ENCODE measurements around the gene SLC13A3.
A peak's percentile ranks its signal among the peaks of the same experiment; 100 is the strongest.

Gene SLC13A3

DNA sequence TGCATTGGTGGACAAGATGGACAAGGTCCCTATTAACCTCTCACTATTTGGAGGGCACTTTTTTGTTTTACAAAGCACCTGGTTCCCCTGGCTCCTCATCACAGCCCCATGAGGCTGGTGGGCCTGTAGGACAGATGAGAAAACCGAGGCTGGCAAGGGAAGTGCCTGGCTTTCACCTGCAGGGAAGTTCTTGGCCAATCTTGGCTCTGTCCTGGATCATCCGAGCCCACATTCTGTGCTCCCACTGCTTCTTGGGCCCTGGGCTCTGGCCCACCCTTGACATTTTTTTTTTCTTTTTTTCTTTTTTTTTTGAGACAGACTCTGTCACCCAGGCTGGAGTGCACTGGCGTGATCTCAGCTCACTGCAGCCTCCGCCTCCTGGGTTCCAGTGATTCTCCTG lies 14.7 kb downstream of the SLC13A3 start:
- no peak for DNase-seq (ENCODE audit: low read depth)

DNA sequence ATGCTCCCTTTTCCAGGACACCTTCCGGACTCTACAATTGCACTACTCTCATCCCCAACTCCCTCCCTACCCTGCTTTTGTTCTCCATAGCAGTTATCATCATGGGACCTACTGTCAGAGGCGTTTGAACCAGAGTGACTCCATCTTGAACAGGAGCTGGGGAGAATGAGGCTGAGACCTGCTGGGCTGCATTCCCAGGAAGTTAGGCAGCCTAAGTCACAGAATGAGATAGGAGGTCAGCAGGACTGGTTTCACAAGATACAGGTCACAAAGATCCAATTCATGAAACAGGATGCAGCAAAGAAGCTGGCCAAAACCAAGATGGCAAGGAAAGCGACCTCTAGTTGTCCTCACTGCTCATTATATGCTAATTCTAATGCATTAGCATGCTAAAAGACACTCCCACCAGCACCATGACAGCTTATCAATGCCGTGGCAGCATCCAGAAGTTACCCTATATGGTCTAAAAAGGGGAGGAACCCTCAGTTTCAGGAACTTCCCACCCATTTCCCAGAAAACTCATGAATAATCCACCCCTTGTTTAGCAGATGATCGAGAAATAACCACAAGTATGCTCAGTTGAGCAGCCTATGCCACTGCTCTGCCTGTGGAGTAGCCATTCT lies 15.6 kb downstream of the SLC13A3 start:
- DNase-seq (ENCODE audit: low read depth): peak; percentile 26

DNA sequence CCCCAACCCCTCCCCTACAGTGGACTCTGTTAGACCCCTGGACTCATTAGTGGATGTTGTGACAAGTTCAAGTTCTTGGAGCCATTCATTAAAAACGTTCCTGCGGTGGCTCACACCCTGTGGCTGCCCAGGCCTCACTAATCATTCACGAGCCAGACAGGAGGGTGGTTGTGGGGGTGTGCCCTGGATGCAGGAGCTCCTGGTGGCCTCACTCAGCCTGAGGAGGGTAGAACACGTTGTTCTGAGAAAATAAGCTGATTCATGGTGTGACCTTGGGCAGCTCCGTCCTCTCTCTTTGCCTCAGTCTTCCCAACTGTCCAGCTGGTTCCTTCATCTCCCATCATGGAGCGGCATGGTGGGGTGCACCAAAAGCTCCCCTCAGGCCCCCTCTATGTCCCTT lies 16.7 kb downstream of the SLC13A3 start:
- no peak for DNase-seq (ENCODE audit: low read depth)

DNA sequence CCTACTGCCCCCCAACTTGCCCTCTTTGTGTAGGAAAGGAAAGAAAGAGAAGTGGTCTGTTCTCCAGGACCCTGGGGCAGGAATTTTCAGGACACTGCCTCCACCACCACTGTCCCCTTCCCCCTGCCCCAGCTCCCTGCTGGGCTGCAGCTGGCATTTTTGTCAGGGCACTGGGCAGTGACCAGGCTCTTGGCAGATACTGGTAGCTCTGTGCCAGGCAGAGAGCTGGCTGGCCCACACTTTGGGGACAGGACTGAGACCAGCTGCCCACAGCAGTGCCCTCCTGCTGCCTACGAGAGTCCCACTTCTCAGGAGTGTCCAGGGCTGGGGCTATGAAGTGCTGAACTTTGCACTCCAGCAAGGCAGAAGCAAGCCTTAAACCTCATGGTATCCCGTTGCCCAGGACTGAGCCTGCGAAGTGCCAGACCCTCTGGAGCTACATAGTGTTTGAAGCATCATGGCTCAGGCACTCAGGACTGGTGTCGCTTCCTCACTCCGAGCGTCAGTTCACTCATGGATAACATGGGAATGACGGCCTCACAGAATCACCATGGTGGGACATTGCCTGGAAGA lies 19.3 kb downstream of the SLC13A3 start:
- no peak for DNase-seq (ENCODE audit: low read depth)

DNA sequence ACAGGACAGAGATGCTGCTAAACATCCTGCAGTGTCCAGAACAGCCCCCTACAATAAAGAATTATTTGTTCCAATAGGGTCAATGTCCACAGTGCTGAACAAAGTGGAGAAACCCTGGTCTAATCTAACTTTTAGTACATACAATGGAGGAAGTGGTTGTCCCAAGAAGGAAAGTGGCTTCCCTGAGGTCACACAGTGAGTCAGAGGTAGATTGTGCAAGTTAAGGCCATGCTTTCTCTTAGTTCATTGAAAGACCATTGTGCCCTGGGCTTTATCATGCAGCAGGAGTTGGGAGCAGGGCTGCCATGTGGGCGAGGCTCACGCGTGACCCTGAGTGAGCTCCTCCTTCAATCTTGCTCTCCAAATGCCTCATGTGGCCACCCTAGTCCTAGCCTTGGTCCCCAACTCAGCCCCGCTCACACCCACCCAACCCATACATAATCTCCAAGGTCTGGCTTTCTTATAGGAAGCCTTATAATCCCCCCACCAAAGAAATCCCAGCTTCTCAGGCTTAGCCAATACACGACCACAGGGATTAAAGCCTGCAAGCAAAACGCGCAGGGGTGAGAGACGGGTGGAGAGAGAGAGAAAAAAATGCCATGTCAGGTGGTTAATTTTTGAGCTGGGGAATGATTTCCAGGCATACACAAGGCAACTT lies 19.9 kb downstream of the SLC13A3 start:
- DNase-seq (ENCODE audit: low read depth): peak; percentile 37

DNA sequence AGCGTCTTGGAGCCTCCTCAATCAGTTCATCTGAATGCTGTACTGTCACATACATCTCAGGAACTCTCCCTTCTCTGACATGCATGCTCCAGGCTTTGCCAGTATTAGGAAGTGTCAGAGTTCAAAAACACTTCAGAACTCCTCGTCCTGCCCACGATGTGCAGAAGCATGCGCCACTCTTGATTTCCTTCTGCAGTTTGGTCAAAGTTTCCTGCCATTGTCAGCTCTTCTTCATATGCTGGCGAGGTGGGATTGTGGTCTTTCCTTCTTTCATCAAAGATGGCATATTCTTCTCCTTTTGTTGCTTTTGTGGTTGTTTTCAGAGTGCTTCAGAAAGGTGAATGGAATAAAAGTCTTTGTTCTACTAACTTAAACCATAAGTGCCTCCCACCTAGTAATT lies 21.0 kb downstream of the SLC13A3 start:
- no peak for DNase-seq (ENCODE audit: low read depth)

DNA sequence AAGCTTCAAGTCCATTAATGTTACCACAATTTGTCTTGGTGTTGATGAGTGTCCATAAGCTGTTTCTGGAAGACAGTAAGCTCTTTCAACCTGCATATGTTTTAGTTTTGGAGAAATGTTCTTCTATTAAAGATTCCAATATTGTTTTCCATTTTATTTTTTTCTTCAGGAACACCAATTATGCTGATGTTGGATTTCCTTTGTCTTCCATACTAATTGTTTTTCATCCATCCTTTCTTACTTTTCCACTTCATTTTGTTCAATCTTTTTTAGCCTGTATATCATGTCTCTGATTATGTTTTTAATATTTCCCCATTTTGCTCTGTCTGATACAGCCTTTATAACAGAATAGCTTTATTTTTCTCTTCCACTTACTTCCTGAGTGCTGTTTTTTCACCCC lies 21.9 kb downstream of the SLC13A3 start:
- DNase-seq (ENCODE audit: low read depth): no peak

DNA sequence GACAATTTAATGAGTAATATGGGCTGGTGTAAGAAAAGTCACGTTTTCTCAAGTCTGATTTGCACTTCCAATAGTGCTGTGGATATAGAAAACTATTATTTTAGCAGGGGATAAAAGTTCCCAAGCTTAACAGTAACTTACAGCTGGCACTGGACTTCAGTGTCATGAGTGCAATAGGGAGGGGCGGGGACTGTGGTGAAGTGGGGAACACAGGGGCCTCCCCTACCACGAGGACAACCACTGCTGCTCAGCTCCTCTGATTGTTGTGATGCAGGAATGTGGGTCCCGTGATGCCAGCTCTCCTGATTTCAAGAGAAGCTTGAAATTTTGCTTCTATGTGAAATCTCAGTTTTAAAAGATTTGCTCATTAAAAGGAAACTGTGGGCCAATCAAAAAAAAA lies 24.0 kb downstream of the SLC13A3 start:
- no peak for DNase-seq (ENCODE audit: low read depth)

DNA sequence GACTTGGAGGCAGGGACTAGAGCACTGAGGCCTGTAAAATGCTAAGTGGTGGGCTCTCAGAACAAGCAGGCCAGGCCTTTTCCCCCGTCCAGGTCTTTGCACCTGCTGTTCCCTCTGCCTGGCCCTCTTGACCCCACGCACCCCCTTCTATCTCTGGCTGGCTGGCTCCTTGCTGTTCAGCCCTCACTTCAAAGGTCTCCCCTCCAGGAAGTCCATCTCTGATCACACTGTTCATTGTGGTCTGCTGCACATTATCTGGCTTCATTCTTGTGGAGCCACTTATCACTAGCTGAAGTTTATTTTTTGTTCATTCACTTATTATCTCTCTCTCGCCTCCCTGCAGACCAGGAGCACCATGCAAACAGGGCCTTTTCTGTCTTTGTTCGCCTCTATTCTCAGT lies 24.5 kb downstream of the SLC13A3 start:
- no peak for DNase-seq (ENCODE audit: low read depth)

DNA sequence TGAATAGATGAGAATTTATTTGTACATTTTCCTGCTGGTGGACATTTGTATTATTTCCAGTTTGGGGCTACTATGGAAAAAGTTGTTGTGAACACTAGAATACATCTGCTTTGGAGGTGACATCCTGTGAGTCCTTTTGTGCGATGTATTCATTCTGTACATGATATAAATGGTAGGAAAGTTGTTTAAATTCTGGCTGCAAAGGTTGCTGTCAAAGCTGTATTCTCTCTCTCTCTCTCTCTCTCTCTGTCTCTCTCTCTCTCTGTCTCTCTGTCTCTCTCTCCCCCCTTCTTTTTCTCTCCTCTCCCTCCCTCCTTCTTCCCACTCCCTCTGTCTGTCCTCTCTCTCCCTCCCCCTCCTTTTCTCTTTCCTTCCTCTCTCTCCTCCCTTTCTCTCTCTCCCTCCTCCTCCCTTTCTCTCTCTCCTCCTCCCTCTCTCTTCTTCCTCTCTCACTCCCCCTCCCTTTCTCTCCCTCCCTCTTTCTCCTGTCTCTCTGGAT lies 25.3 kb downstream of the SLC13A3 start:
- DNase-seq (ENCODE audit: low read depth): no peak

DNA sequence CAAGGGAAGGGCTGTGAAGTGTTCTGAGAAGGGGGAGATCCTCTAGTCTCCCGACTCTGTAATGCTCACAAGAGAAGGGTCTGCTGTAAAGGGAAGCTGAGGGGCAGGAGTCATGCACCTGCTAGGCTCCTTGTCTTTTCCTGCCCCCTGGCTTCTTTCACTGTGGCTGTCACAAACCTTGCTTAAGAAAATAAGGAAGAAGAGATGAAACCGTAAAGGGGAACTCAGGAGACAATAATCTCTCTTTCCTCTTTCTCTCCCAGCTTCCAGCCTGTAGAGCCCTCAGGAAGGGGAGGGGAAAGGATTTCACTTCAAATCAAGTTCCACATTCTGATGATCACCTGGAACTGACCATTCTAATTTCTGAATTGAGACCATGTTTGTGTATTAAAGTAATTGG lies 26.3 kb downstream of the SLC13A3 start:
- no peak for DNase-seq (ENCODE audit: low read depth)

DNA sequence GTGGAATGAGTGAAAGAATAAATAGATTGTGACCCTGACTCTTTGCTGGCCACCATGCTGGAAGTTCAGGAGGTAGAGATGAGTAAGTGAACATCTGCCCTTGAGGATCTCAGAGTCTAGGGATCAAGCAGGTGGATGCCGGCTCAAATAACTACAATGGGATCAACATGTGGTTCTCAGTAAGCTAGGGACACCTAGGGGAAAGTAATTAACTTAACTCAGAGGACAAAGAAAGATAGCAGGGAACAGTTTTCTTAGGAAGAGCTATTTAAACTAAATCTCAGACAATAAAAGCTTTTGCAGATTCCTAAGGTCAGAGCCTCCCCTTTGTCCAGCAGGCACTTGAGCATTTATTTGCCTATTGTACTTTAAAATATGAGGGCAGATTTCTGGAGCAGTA lies 29.1 kb downstream of the SLC13A3 start:
- no peak for DNase-seq (ENCODE audit: low read depth)

DNA sequence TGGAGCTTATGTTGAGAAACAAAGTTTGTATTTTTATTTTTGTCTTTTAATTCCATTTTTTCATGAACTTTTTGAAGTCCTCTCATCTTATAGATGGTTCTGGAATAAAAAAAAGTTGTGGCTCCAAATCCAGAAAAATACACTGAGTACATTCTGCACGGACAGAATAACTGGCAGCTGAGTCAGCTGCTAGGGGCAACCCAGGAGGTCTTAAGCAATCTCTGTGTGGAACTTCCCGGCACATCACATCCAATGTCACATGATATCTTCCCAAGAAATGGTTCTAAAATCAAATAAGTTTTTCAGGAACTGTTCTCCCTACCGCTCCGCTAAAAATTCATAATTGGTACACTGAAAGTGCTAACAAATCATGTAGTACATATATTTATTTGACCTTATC lies 29.8 kb downstream of the SLC13A3 start:
- DNase-seq (ENCODE audit: low read depth): peak; percentile 72

DNA sequence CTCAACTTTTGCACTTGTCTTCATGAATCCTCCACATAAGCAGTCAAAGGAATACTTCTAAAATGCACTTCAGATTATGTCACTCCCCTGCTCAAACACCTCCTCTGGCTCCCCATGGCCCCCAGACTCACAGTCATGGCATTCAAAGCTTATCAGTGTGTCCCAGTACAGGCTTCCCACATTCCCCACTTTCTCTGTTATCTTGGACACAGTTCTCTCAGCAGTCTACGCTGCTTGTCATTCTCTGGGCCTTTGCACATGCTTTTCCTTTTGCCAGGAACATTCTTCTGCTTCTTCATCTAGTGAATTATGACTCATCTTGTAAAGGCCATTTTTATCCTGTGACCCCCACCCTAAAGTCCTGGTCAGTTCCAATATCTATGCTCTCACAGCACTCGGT lies 31.8 kb downstream of the SLC13A3 start:
- DNase-seq (ENCODE audit: low read depth): no peak

DNA sequence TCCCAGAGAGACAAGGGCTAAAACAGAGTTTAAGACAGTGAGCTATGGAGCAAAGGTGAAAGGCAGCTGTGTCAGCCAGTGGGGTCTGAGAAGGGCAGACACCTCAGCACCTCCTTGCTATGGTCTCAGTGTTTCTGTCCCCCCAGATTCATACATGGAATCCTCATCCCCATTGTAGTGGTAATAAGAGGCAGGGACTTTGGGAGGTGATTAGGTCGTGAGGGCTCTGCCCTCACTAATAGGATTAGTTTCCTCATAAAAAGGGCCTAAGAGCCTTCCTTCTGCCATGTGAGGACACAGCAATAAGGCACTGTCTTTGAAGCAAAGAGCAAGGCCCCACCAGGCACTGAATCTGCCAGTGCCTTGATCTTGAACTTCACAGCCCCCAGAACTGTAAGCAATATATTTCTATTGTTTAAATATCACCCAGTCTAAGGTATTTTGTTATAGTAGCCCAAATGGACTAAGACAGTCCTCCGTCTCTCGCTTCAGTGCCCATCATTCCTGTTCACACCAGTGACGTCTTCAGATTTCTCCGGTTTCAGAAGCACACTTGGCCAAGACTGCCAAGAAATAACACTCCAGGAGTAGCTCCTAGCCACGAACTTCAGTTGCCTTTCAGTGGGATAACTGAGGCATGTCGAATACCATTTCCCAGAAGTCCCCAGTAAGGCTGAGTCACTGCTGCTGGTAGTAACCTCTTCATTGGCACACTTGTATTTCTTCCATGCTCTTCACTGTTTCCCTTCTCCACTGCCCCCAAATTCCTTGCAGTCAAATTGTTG lies 32.8 kb downstream of the SLC13A3 start:
- DNase-seq (ENCODE audit: low read depth): no peak

DNA sequence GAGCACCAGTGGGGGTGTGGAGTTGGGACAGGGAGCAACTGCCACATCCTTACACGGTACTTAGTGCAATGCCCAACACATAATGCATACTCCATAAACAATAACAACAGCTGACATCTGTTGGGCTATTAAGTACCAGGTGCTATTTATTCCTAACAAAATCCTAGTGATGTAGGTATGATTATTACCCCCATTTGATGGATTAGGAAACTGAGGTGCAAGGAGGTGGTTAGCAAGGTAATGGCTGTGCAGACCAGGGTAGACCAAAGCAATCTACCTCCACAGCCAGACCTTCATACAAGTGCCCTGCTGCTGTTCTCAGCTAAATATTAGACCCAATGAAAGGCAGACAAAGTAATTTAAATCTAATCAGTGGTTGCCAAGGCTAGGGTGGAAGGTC lies 36.8 kb downstream of the SLC13A3 start:
- DNase-seq (ENCODE audit: low read depth): no peak

DNA sequence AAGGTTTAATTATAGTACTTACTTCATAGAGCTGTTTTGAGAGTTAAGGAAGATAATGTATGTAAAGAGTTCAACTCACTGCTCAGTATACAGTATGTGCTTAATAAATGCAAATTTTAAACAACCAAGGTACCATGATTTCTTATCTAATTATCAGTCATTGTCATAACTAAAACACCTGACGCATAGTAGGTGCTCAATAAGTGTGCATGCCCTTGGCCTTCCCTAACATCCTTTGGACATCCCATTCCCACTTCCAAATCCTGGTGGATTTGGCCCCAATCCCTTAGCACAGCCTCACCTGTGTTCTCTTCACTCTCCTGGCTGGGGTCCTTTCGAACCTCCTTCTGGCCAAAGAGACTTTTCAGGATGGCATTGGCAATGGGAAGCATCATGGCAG lies 41.1 kb downstream of the SLC13A3 start:
- DNase-seq (ENCODE audit: low read depth): no peak

DNA sequence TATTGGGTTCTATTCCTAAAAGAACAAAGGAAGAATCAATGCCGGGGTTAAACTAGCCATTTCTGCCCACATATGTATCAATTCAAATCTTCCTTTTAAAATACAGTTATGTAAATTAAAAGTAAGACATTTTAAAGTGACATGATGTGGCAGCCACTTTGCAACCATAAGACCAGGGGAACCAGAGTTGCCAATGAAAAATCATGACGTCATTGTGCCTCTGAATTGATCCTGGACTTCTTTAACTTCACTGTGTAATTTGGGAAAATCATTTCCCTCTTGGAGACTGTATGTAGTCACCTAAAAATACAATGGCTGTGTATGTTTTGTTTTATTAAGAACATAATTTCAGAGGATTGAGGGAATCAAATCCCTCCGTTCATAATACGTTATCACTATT lies 42.2 kb downstream of the SLC13A3 start:
- no peak for DNase-seq (ENCODE audit: low read depth)

DNA sequence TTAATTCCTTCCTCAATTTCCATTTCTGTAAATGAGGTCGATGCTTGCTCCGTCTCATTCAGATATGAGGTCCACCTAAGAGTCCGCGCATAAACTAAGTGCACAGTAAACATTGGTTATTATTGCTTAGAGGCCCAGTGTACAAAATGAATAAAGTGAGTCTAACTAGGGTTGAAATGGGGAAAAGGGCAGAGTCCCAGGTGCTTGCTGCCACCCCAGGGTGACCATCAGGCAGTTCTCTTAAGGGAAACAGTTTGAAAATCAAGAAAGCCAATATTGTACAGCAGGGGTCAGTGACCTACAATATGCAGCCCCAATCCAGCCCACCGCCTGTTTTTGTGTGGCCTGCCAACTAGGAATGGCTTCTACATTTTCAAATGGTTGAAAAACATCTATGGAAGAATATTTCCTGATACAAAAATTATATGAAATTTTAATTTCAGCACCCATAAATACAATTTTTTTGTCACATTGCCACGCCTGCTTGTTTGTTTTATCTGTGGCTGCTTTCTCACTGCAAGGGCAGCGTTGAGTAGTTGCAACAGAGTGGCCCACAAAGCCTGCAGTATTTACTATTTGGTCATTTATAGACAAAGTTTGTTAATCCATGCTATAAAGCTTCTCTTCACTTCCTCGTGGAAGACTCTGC lies 43.3 kb downstream of the SLC13A3 start:
- no peak for DNase-seq (ENCODE audit: low read depth)

DNA sequence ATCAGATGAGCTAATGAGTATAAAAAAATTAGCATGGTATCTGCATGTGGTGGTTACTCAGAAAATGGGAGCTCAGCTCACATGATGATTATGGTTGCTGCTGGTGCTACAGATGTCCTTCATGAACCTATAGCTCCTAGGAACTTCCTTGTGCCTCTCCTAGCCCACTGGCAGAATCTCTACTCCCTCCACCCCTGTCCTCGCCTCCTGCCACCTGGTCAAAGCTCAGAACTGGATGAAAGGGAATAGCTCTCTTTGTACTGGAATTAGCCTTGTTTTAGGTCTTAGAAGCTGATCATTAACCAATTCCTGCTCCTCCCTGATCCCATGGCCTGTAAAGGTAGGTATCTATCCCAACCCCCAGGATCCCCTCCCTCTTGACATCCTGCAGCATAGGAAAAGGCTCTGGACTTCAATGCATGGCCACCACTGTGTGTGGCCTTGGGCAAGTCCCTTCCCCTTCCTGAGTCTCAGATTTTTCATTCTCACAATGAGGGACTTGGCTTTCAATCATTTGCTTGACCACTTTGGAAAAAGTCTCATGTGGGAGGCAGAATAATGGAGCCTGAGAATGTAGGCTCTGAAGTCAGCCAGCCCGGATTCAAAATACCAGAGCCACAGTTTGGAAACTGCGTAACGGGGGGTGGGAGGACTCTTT lies 43.9 kb downstream of the SLC13A3 start:
- DNase-seq (ENCODE audit: low read depth): no peak

DNA sequence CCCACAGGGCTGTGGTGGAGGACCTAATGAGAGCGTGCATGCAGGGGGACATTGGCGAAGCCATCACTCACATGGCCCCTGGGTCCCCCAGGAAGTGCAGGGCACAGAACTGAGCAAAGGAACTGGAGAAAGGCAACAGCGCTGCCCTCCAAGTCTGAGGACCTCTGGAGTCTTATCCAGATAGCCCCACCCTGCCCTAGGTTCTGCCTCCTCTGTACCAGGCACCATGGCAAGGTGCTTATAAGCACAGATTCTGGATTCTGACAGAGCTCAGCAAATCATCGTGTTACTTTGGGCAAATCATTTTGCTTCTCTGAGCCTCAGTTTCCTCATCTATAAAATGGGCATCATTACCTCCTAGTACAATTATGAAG lies 44.5 kb downstream of the SLC13A3 start:
- no peak for DNase-seq (ENCODE audit: low read depth)

Data from EH (cell line).